Measurements from ENCODE around the gene SLC36A1. TPM values are rescaled to one million over a fixed set of nuclear protein-coding genes. Genes with fewer than 3 reads are reported as not detected.

The SLC36A1 gene
- total and polyA plus RNA-seq, 2 of the 8 experiments (the other 6 are each of a cell fraction or from before 2014, with no cell fraction given) = 6.6 to 9.6 TPM

- ChIA-PET CTCF (ENCODE audit: partially characterized antibody) (interaction anchor here (1.5 to 1.7 kb wide), 2 partner anchors 29 to 34 kb away, joined by 3 to 4 read pairs; partner anchors contain the start of gene SLC36A1), POLR2A (ENCODE audit: partially characterized antibody) (no interaction called here)
- Histone ChIP-seq H3K23ac (ENCODE audit: insufficient read length) (no peak overlapping the region), H3K14ac (ENCODE audit: insufficient read length) (no peak overlapping the region), H3K23me2 (ENCODE audit: low read depth, low read length) (no peaks in the 10 kb centered on the region), H4K8ac (ENCODE audit: extremely low read depth, insufficient read depth, low read length) (no peak overlapping the region), H3K4ac (replicated peaks; ENCODE audit: insufficient read length, low read depth, low read length) (no peak overlapping the region), H3K9ac (replicated peaks in 1 of 4; ENCODE audit: extremely low read depth in 1 of 4, low read depth in 3 of 4, low read length in 3 of 4) (no peak overlapping the region), H2BK20ac (ENCODE audit: low read length) (no peak overlapping the region), H2BK120ac (replicated peaks; ENCODE audit: low read depth, low read length) (no peak overlapping the region), H3K4me2 (ENCODE audit: insufficient read depth in 1 of 2, low read depth in 2 of 2, low read length in 2 of 2) (no peak overlapping the region), H3K79me2 (ENCODE audit: control insufficient read depth in 1 of 2, insufficient read depth in 2 of 2, low read length in 2 of 2) (no peaks in the 10 kb centered on the region), H4K5ac (ENCODE audit: insufficient read length, low read depth, low read length) (no peak overlapping the region), H3K9me3 (ENCODE audit: insufficient read depth in 2 of 2, low read depth in 1 of 2, low read length in 1 of 2) (peaks cover 16 to 19% of the 10 kb centered on the region in 2 experiments), H3K79me1 (ENCODE audit: low read depth, low read length) (no peaks in the 10 kb centered on the region), H3K36me3 (ENCODE audit: control insufficient read depth in 2 of 4, insufficient read depth in 4 of 4, low read length in 3 of 4) (no peaks in the 10 kb centered on the region), H3K4me1 (replicated peaks in 1 of 4; ENCODE audit: control insufficient read depth in 3 of 4, insufficient read depth in 4 of 4, low read length in 3 of 4) (peaks cover 0 to 7% (median 2%) of the 10 kb centered on the region in 4 experiments; a peak in 4 of 7 replicates), H3K27me3 (replicated peaks in 1 of 4; ENCODE audit: control insufficient read depth in 3 of 4, extremely low read depth in 1 of 4, insufficient read depth in 3 of 4, low read length in 3 of 4) (no peaks in the 10 kb centered on the region), H2BK12ac (ENCODE audit: low read depth, low read length) (no peak overlapping the region), H4K20me1 (replicated peaks in 1 of 2; ENCODE audit: control insufficient read depth in 1 of 2, insufficient read depth in 2 of 2, low read length in 2 of 2) (no peaks in the 10 kb centered on the region), H3K56ac (replicated peaks; ENCODE audit: insufficient read length, low read depth, low read length) (no peak overlapping the region), H2AK5ac (ENCODE audit: low read depth, low read length) (no peak overlapping the region), H3K4me3 (ENCODE audit: extremely low read depth in 1 of 4, insufficient read depth in 2 of 4, low read depth in 3 of 4, low read length in 4 of 4) (no peak overlapping the region), H4K91ac (replicated peaks; ENCODE audit: insufficient read length, low read length) (no peak overlapping the region), H3K18ac (ENCODE audit: extremely low read depth, low read length) (no peak overlapping the region), H3K27ac (ENCODE audit: low read depth, low read length) (no peak overlapping the region), H2BK5ac (ENCODE audit: low read depth, low read length) (no peak overlapping the region), H2AFZ (ENCODE audit: low read length) (no peak overlapping the region), H2BK15ac (ENCODE audit: low read length) (no peak overlapping the region)
- no peak for TF ChIP-seq TAF1 (IDR thresholded peaks at IDR 0.05; ENCODE audit: low read depth, low read length)
- TF ChIP-seq SIX5 (IDR thresholded peaks at IDR 0.05; ENCODE audit: low read depth, low read length) = no peak
- TF ChIP-seq SP2 (IDR thresholded peaks at IDR 0.05; ENCODE audit: low read length) = no peak
- no peak for TF ChIP-seq BRCA1 (IDR thresholded peaks at IDR 0.05; ENCODE audit: low read depth, low read length)
- no peak for TF ChIP-seq POLR2A (IDR thresholded peaks at IDR 0.05; ENCODE audit: control extremely low read depth in 1 of 2, low read depth in 2 of 2, low read length in 2 of 2)
- no peak for TF ChIP-seq CBX5 (IDR thresholded peaks at IDR 0.05; ENCODE audit: low read depth, low read length)
- TF ChIP-seq RBBP5 (IDR thresholded peaks at IDR 0.05; ENCODE audit: borderline replicate concordance, low read depth, low read length) = no peak
- no peak for TF ChIP-seq ASH2L (IDR thresholded peaks at IDR 0.05; ENCODE audit: low read length)
- no peak for TF ChIP-seq YY1 (IDR thresholded peaks at IDR 0.05; ENCODE audit: low read depth, low read length)
- no peak for TF ChIP-seq GABPA (IDR thresholded peaks at IDR 0.05; ENCODE audit: borderline replicate concordance, insufficient read depth, low read length)
- no peak for TF ChIP-seq MAX (IDR thresholded peaks at IDR 0.05)
- no peak for TF ChIP-seq RFX5 (IDR thresholded peaks at IDR 0.05; ENCODE audit: borderline replicate concordance, low read depth, low read length)
- no peak for TF ChIP-seq JUN (IDR thresholded peaks at IDR 0.05; ENCODE audit: low read depth, low read length)
- TF ChIP-seq CREB1 (IDR thresholded peaks at IDR 0.05) = no peak
- TF ChIP-seq NRF1 (IDR thresholded peaks at IDR 0.05; ENCODE audit: low read depth, low read length) = no peak
- TF ChIP-seq SRF (IDR thresholded peaks at IDR 0.05; ENCODE audit: low read depth, low read length) = no peak
- 86% methylated on average over 3 of the region's 3 CpGs; no CpG with 5 or more reads in 1 of the 2 experiments for WGBS, 2 experiments (ENCODE audit: extremely low coverage in 1 of 2, insufficient coverage in 1 of 2, insufficient read length in 1 of 2, insufficient replicate concordance in 2 of 2, low coverage in 1 of 2, low lambda C conversion rate in 2 of 2, missing lambda C conversion rate in 1 of 2)
- no peak for FAIRE-seq
- DNase-seq (ENCODE audit: low read depth in 1 of 2, low spot score in 2 of 2) = no peak
Measured at GRCh38 chr5:151413800-151414199, 33.6 kb upstream of the SLC36A1 start.
